T-helper 17 cell (primary cell): ENCODE data around the gene PLEKHA6. TPM values are rescaled to one million over a fixed set of nuclear protein-coding genes. Genes with fewer than 3 reads are reported as not detected.

Experiments
- ATAC-seq: fragments of 150-1000 bp; cut with Tn5 transposase; 2 replicates; pipeline ENCODE4 v1.10.0; 2021; ENCODE audit warnings: mild to moderate bottlenecking, moderate library complexity
- DNase-seq, 3 donors: peaks; one replicate each; pipeline versions ENCODE4 v3.0.0 to v3.0.0-alpha.2; 2020 to 2021
- H3K9me3 ChIP-seq: one replicate; pipeline ENCODE4 v1.7.0; 2013; ENCODE audit warnings: low read length, mild to moderate bottlenecking; ENCODE audit not compliant: control insufficient read depth, poor library complexity, severe bottlenecking
- H3K27ac Mint-ChIP-seq: one replicate; pipeline ENCODE4 v1.8.0; 2022; ENCODE audit warnings: mild to moderate bottlenecking, moderate library complexity, mixed read lengths
- H3K27me3 Mint-ChIP-seq: one replicate; pipeline ENCODE4 v1.8.0; 2022; ENCODE audit warnings: mixed read lengths
- H3K36me3 Mint-ChIP-seq: one replicate; pipeline ENCODE4 v1.8.0; 2022; ENCODE audit warnings: low read depth, mixed read lengths
- H3K4me1 Mint-ChIP-seq: one replicate; pipeline ENCODE4 v1.8.0; 2022; ENCODE audit warnings: mild to moderate bottlenecking, mixed read lengths
- H3K4me3 Mint-ChIP-seq: one replicate; pipeline ENCODE4 v1.8.0; 2022; ENCODE audit warnings: mild to moderate bottlenecking, moderate library complexity, mixed read lengths
- total RNA-seq, 4 donors: library from RNA in 2 of 4; stranded (reverse) in 2 of 4; gene quantifications; one replicate each; pipeline ENCODE4 v1.2.3 and lab custom pipeline; 2022 to 2026

PLEKHA6 gene
- total RNA-seq, 2 donors from 2014 or later = 0.47 to 0.50 TPM

- no peak for DNase-seq
Observed at GRCh38 chr1:204271970-204272369, 87.8 kb downstream of the PLEKHA6 start.

GRCh38 chr1:204268101-204268500 is 91.6 kb downstream of the PLEKHA6 start:
- H3K27me3 Mint-ChIP-seq = peaks cover 15% of the 10 kb centered on the region
- no peak for ATAC-seq

More at GRCh38 chr1:204271970-204272369, 87.8 kb downstream of the PLEKHA6 start:
- ATAC-seq = no peak
- peaks cover 10% of the 10 kb centered on the region for H3K36me3 Mint-ChIP-seq
- no peaks in the 10 kb centered on the region for H3K9me3 ChIP-seq
- peaks cover 25% of the 10 kb centered on the region for H3K27me3 Mint-ChIP-seq
- no peak overlapping the region for H3K27ac Mint-ChIP-seq
- H3K4me3 Mint-ChIP-seq = no peak overlapping the region
- peaks cover 4% of the 10 kb centered on the region for H3K4me1 Mint-ChIP-seq

GRCh38 chr1:204267191-204267601 is 92.5 kb downstream of the PLEKHA6 start:
- Mint-ChIP-seq H3K27me3 (peaks cover 15% of the 10 kb centered on the region), H3K4me1 (peaks cover 4% of the 10 kb centered on the region), H3K4me3 (no peak overlapping the region), H3K36me3 (peaks cover 3% of the 10 kb centered on the region), H3K27ac (no peak overlapping the region)
- H3K9me3 ChIP-seq = no peaks in the 10 kb centered on the region
- ATAC-seq (no peak), DNase-seq (no peak)

More at GRCh38 chr1:204268101-204268500, 91.6 kb downstream of the PLEKHA6 start:
- peaks cover 3% of the 10 kb centered on the region for H3K36me3 Mint-ChIP-seq
- no peak for DNase-seq
- H3K4me1 Mint-ChIP-seq = peaks cover 4% of the 10 kb centered on the region
- no peak overlapping the region for H3K4me3 Mint-ChIP-seq
- no peaks in the 10 kb centered on the region for H3K9me3 ChIP-seq
- no peak overlapping the region for H3K27ac Mint-ChIP-seq

- no peak for ATAC-seq
- H3K27me3 Mint-ChIP-seq = peaks cover 20% of the 10 kb centered on the region
- H3K4me1 Mint-ChIP-seq = peaks cover 4% of the 10 kb centered on the region
- H3K9me3 ChIP-seq = no peaks in the 10 kb centered on the region
- DNase-seq = no peak
- no peak overlapping the region for H3K27ac Mint-ChIP-seq
- no peak overlapping the region for H3K4me3 Mint-ChIP-seq
- peaks cover 3% of the 10 kb centered on the region for H3K36me3 Mint-ChIP-seq
Observed at GRCh38 chr1:204266504-204267034, 93.2 kb downstream of the PLEKHA6 start.

- Mint-ChIP-seq H3K27ac (no peak overlapping the region), H3K36me3 (peaks cover 3% of the 10 kb centered on the region), H3K4me3 (no peak overlapping the region), H3K27me3 (peaks cover 25% of the 10 kb centered on the region), H3K4me1 (peaks cover 4% of the 10 kb centered on the region)
- DNase-seq (no peak), ATAC-seq (no peak)
- no peaks in the 10 kb centered on the region for H3K9me3 ChIP-seq
Observed at GRCh38 chr1:204265665-204266064, 94.1 kb downstream of the PLEKHA6 start.

- no peak overlapping the region for H3K4me3 Mint-ChIP-seq
- no peak for ATAC-seq
- no peak overlapping the region for H3K27ac Mint-ChIP-seq
- H3K4me1 Mint-ChIP-seq = peaks cover 4% of the 10 kb centered on the region
- H3K9me3 ChIP-seq = no peaks in the 10 kb centered on the region
- no peak for DNase-seq
- H3K27me3 Mint-ChIP-seq = peaks cover 25% of the 10 kb centered on the region
- peaks cover 3% of the 10 kb centered on the region for H3K36me3 Mint-ChIP-seq
Observed at GRCh38 chr1:204264805-204265204, 94.9 kb downstream of the PLEKHA6 start.

- Mint-ChIP-seq H3K27me3 (peaks cover 25% of the 10 kb centered on the region), H3K36me3 (no peaks in the 10 kb centered on the region), H3K27ac (no peak overlapping the region), H3K4me1 (peaks cover 3% of the 10 kb centered on the region), H3K4me3 (no peak overlapping the region)
- no peaks in the 10 kb centered on the region for H3K9me3 ChIP-seq
- no peak for ATAC-seq
- no peak for DNase-seq
Observed at GRCh38 chr1:204263254-204263910, 96.3 kb downstream of the PLEKHA6 start.

- peaks cover 25% of the 10 kb centered on the region for H3K27me3 Mint-ChIP-seq
- no peak overlapping the region for H3K27ac Mint-ChIP-seq
- DNase-seq (no peak), ATAC-seq (no peak)
- peaks cover 7% of the 10 kb centered on the region for H3K4me1 Mint-ChIP-seq
- H3K4me3 Mint-ChIP-seq = no peak overlapping the region
- no peaks in the 10 kb centered on the region for H3K9me3 ChIP-seq
- H3K36me3 Mint-ChIP-seq = no peaks in the 10 kb centered on the region
Observed at GRCh38 chr1:204262506-204263253, 97.0 kb downstream of the PLEKHA6 start.

- no peak for ATAC-seq
- Mint-ChIP-seq H3K4me3 (no peak overlapping the region), H3K36me3 (no peaks in the 10 kb centered on the region), H3K27me3 (peaks cover 18% of the 10 kb centered on the region), H3K4me1 (peaks cover 7% of the 10 kb centered on the region), H3K27ac (no peak overlapping the region)
- no peaks in the 10 kb centered on the region for H3K9me3 ChIP-seq
- DNase-seq = no peak
Observed at GRCh38 chr1:204261746-204262505, 97.8 kb downstream of the PLEKHA6 start.

GRCh38 chr1:204261266-204261665 is 98.5 kb downstream of the PLEKHA6 start:
- Mint-ChIP-seq H3K4me1 (peaks cover 5% of the 10 kb centered on the region), H3K36me3 (no peaks in the 10 kb centered on the region), H3K27me3 (peaks cover 19% of the 10 kb centered on the region), H3K27ac (no peak overlapping the region), H3K4me3 (no peak overlapping the region)
- H3K9me3 ChIP-seq = no peaks in the 10 kb centered on the region
- DNase-seq = no peak
- no peak for ATAC-seq

GRCh38 chr1:204260601-204261197 is 99.0 kb downstream of the PLEKHA6 start:
- Mint-ChIP-seq H3K27ac (no peak overlapping the region), H3K4me1 (peaks cover 6% of the 10 kb centered on the region), H3K36me3 (no peaks in the 10 kb centered on the region), H3K4me3 (no peak overlapping the region), H3K27me3 (peaks cover 20% of the 10 kb centered on the region)
- no peak for ATAC-seq
- no peaks in the 10 kb centered on the region for H3K9me3 ChIP-seq
- no peak for DNase-seq

- peaks cover 22% of the 10 kb centered on the region for H3K27me3 Mint-ChIP-seq
- no peak for ATAC-seq
- H3K4me3 Mint-ChIP-seq = no peak overlapping the region
- H3K36me3 Mint-ChIP-seq = no peaks in the 10 kb centered on the region
- DNase-seq = no peak
- H3K4me1 Mint-ChIP-seq = peaks cover 10% of the 10 kb centered on the region
- H3K27ac Mint-ChIP-seq = no peak overlapping the region
- no peaks in the 10 kb centered on the region for H3K9me3 ChIP-seq
Observed at GRCh38 chr1:204259782-204260181, 99.9 kb downstream of the PLEKHA6 start.

- no peak for DNase-seq
- ATAC-seq = no peak
- Mint-ChIP-seq H3K4me3 (no peak overlapping the region), H3K27me3 (peaks cover 21% of the 10 kb centered on the region), H3K36me3 (no peaks in the 10 kb centered on the region), H3K27ac (no peak overlapping the region), H3K4me1 (peaks cover 10% of the 10 kb centered on the region)
- H3K9me3 ChIP-seq = no peaks in the 10 kb centered on the region
Observed at GRCh38 chr1:204259196-204259595, 100.5 kb downstream of the PLEKHA6 start.
